Naive thymus-derived CD8-positive, alpha-beta T cell (primary cell): ENCODE data around the gene PPP2R5C. TPM values are rescaled to one million over a fixed set of nuclear protein-coding genes. Genes with fewer than 3 reads are reported as not detected.
A peak's percentile ranks its signal among the peaks of the same experiment; 100 is the strongest.

Source experiments
- ATAC-seq, 2 donors: fragments of 150-1000 bp; cut with Tn5 transposase in 1 of 2; sonication (Bioruptor Pico), chemical (Tn5 transposase) in 1 of 2; 1 replicate in 1 of 2; 2 replicates in 1 of 2; pipeline ENCODE4 v1.10.0; 2021; ENCODE audit warnings: mild to moderate bottlenecking in 2 of 2, moderate library complexity in 2 of 2
- POLR2A ChIA-PET: fragments of 350-600 bp; sonication (Branson Sonifier 250); formaldehyde crosslinking; loops from one replicate; lab custom pipeline; 2021; ENCODE audit warnings: antibody characterized with exemption; lab: Charles Lee
- DNase-seq, 10 donors: peaks; one replicate each; pipeline versions ENCODE4 v3.0.0 to v3.0.0-alpha.2; 2020 to 2022
- H3K27ac Mint-ChIP-seq, 10 donors: one replicate each; pipeline ENCODE4 v1.8.0; 2020 to 2022; ENCODE audit warnings: mild to moderate bottlenecking in 10 of 10, mixed read lengths in 10 of 10, moderate library complexity in 4 of 10, inconsistent platforms in 1 of 10
- H3K27me3 Mint-ChIP-seq, 5 donors: one replicate each; pipeline ENCODE4 v1.8.0; 2021 to 2022; ENCODE audit warnings: mixed read lengths in 5 of 5
- H3K36me3 Mint-ChIP-seq, 3 donors: one replicate each; pipeline ENCODE4 v1.8.0; 2020 to 2022; ENCODE audit warnings: mixed read lengths in 3 of 3, mild to moderate bottlenecking in 2 of 3, inconsistent platforms in 1 of 3
- H3K4me1 Mint-ChIP-seq, 4 donors: one replicate each; pipeline ENCODE4 v1.8.0; 2021 to 2022; ENCODE audit warnings: mixed read lengths in 4 of 4
- H3K4me3 Mint-ChIP-seq, 10 donors: one replicate each; pipeline ENCODE4 v1.8.0; 2020 to 2022; ENCODE audit warnings: mild to moderate bottlenecking in 10 of 10, mixed read lengths in 10 of 10, moderate library complexity in 6 of 10, inconsistent platforms in 1 of 10
- H3K9me3 Mint-ChIP-seq, 9 donors: one replicate each; pipeline ENCODE4 v1.8.0; 2020 to 2022; ENCODE audit warnings: mixed read lengths in 9 of 9, mild to moderate bottlenecking in 3 of 9, inconsistent platforms in 1 of 9, moderate library complexity in 1 of 9
- polyA plus RNA-seq, 3 donors: library from polyadenylated mRNA; unstranded; fragments of 300-500 nt; fragmentation: Illumina TruSeq; gene quantifications; one replicate each; pipeline ENCODE4 v1.2.3, GENCODE V29; 2021
- total RNA-seq, 8 experiments: library from RNA in 2 of 8; stranded (reverse) in 2 of 8; gene quantifications; one replicate each; pipeline ENCODE4 v1.2.3 and lab custom pipeline; 2021 to 2026

The PPP2R5C gene
- total and polyA plus RNA-seq, 5 experiments from 2014 or later = 143 to 418 (median 237) TPM

- H3K27me3 Mint-ChIP-seq = peaks cover 0 to 3% (median 0%) of the 10 kb centered on the region in 5 donors
- H3K9me3 Mint-ChIP-seq = no peaks in the 10 kb centered on the region
- POLR2A ChIA-PET = no interaction called here
- peak in 1 of 2 donors; percentile 25 for ATAC-seq
- H3K4me3 Mint-ChIP-seq = peak overlapping the region in 1 of 10 donors; percentile 65
- peaks cover 10 to 57% (median 36%) of the 10 kb centered on the region in 4 donors for H3K4me1 Mint-ChIP-seq
- no peak for DNase-seq
- peaks cover 0 to 3% (median 0%) of the 10 kb centered on the region in 3 donors for H3K36me3 Mint-ChIP-seq
- H3K27ac Mint-ChIP-seq = peak overlapping the region in 6 of 10 donors; percentile 12 to 72 (median 22)
Measured at GRCh38 chr14:101774006-101774795, 12.7 kb downstream of the PPP2R5C start.

- H3K4me3 Mint-ChIP-seq = no peak overlapping the region
- POLR2A ChIA-PET = no interaction called here
- H3K27ac Mint-ChIP-seq = peak overlapping the region in 3 of 10 donors; percentile 12 to 41 (median 19)
- peaks cover 13 to 59% (median 42%) of the 10 kb centered on the region in 4 donors for H3K4me1 Mint-ChIP-seq
- ATAC-seq = no peak
- H3K27me3 Mint-ChIP-seq = peaks cover 0 to 4% (median 0%) of the 10 kb centered on the region in 5 donors
- peaks cover 0 to 3% (median 0%) of the 10 kb centered on the region in 3 donors for H3K36me3 Mint-ChIP-seq
- no peaks in the 10 kb centered on the region for H3K9me3 Mint-ChIP-seq
- DNase-seq = no peak
Measured at GRCh38 chr14:101774814-101775213, 13.3 kb downstream of the PPP2R5C start.

DNA sequence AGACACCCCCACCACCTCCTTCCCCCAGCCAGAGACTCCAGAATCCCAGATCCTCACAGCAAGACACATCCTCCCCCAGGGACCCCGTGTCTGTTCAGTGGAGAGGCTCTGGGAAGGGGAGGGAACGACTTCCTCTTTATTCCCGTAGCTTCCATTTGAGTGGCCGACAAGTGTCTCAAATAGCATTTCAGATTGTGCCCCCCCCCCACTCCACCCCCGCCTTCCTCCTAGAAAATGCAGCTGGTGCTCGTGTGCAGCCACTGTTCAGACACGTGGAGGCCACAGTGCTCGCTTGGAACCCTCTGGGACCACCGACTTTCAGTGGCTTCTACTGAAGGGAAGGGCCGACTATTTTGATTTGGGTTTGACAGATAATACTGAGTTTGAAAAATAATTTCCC is 14.3 kb downstream of the PPP2R5C start:
- Mint-ChIP-seq H3K9me3 (no peaks in the 10 kb centered on the region), H3K27ac (peak overlapping the region in 2 of 10 donors; percentile 14 to 69), H3K36me3 (peaks cover 0 to 3% (median 0%) of the 10 kb centered on the region in 3 donors), H3K27me3 (peaks cover 0 to 4% (median 0%) of the 10 kb centered on the region in 5 donors), H3K4me1 (peaks cover 13 to 65% (median 50%) of the 10 kb centered on the region in 4 donors), H3K4me3 (peak overlapping the region in 2 of 10 donors; percentile 38 to 39)
- ATAC-seq (no peak), DNase-seq (no peak)
- POLR2A ChIA-PET = no interaction called here

DNA sequence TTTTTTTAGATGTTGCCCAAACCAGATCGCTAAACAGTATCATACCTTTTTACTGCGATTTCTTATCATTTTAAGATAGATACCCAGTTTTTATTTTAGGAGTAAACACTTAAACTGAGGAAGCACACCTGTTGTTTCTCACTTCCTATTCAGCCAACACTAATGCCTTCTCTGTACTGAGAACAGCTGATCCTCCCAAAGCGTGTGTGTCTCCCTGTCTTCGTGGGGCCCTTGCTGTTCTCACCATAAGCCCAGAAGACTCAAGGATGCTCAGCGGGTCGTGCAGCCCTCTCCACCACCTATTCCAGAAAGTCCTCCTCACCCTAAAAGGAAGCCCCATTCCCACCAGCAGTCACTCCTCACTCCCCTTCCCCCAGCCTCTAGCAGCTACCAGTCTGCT is 14.8 kb downstream of the PPP2R5C start:
- POLR2A ChIA-PET = no interaction called here
- ATAC-seq (no peak), DNase-seq (no peak)
- peaks cover 10 to 63% (median 49%) of the 10 kb centered on the region in 4 donors for H3K4me1 Mint-ChIP-seq
- peaks cover 0 to 4% (median 0%) of the 10 kb centered on the region in 5 donors for H3K27me3 Mint-ChIP-seq
- H3K9me3 Mint-ChIP-seq = no peaks in the 10 kb centered on the region
- H3K27ac Mint-ChIP-seq = peak overlapping the region in 4 of 10 donors; percentile 31 to 84 (median 52)
- H3K36me3 Mint-ChIP-seq = peaks cover 0 to 3% (median 0%) of the 10 kb centered on the region in 3 donors
- H3K4me3 Mint-ChIP-seq = peak overlapping the region in 1 of 10 donors; percentile 39

- H3K27ac Mint-ChIP-seq = peak overlapping the region in 4 of 10 donors; percentile 2 to 86 (median 44)
- H3K4me1 Mint-ChIP-seq = peaks cover 8 to 41% (median 36%) of the 10 kb centered on the region in 4 donors
- H3K9me3 Mint-ChIP-seq = no peaks in the 10 kb centered on the region
- peaks cover 0 to 4% (median 0%) of the 10 kb centered on the region in 5 donors for H3K27me3 Mint-ChIP-seq
- DNase-seq (no peak), ATAC-seq (no peak)
- peak overlapping the region; percentile 7 to 86 (median 70) for H3K4me3 Mint-ChIP-seq
- POLR2A ChIA-PET = interaction anchor here (1.1 to 1.5 kb wide), 4 partner anchors 29 to 62 kb away, joined by 3 to 6 read pairs (median 3); no protein-coding TSS in a partner anchor
- H3K36me3 Mint-ChIP-seq = peaks cover 0 to 3% (median 0%) of the 10 kb centered on the region in 3 donors
Measured at GRCh38 chr14:101780390-101780789, 18.9 kb downstream of the PPP2R5C start.

GRCh38 chr14:101780887-101781239 is 19.4 kb downstream of the PPP2R5C start:
- H3K27ac Mint-ChIP-seq = peak overlapping the region in 4 of 10 donors; percentile 9 to 86 (median 64)
- peak overlapping the region; percentile 32 to 86 (median 69) for H3K4me3 Mint-ChIP-seq
- DNase-seq (peak in 1 of 10 donors; percentile 14), ATAC-seq (peak; percentile 50)
- H3K9me3 Mint-ChIP-seq = no peaks in the 10 kb centered on the region
- peaks cover 0 to 4% (median 0%) of the 10 kb centered on the region in 5 donors for H3K27me3 Mint-ChIP-seq
- peaks cover 8 to 40% (median 35%) of the 10 kb centered on the region in 4 donors for H3K4me1 Mint-ChIP-seq
- POLR2A ChIA-PET = interaction anchor here (1.0 to 1.5 kb wide), 6 partner anchors 28 to 62 kb away, joined by 3 to 6 read pairs (median 3); no protein-coding TSS in a partner anchor
- H3K36me3 Mint-ChIP-seq = peaks cover 0 to 3% (median 0%) of the 10 kb centered on the region in 3 donors

DNA sequence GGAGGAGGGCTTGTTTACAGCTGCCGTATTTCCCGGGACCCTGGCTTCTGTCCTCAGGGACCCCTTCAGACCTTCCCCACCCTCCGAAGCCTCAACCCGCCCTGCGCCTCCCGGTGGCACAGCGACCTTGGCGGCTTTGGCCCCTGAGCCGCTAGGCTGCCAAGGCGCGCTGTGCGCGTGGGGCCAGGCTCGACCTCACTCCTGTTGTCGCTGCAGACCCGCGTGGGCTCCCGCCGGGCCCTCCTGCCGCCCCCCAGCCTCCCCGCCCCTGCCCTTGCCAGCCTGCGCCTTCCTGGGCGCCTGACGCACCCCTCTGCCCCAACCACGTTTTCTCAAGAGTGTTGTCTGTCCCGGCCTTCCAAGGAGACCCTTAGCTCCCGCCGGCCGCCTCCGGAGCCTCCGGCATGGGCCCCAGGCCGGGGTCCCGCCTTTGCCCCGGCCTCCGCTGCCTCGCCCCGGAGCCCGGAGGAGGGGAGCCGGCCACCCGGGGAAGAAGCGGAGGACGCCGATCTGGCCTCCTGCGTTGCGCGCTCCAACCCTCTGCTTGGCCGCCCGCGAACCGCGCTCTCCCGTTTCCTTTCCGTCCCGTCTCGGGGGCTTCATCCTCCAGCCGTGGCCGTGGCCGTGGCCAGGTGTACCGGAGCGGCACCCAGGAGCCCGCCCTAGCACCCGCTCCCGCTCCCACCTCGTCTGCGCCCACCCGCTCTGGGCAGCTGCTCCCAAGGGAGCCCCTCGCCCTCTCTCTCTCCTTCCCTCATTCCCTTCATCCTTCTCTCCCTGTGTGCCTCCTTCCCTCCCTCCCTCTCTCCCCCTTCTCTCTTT is 19.9 kb downstream of the PPP2R5C start:
- POLR2A ChIA-PET = interaction anchor here (1.0 to 1.5 kb wide), 6 partner anchors 28 to 61 kb away, joined by 3 to 6 read pairs (median 3); no protein-coding TSS in a partner anchor

DNA sequence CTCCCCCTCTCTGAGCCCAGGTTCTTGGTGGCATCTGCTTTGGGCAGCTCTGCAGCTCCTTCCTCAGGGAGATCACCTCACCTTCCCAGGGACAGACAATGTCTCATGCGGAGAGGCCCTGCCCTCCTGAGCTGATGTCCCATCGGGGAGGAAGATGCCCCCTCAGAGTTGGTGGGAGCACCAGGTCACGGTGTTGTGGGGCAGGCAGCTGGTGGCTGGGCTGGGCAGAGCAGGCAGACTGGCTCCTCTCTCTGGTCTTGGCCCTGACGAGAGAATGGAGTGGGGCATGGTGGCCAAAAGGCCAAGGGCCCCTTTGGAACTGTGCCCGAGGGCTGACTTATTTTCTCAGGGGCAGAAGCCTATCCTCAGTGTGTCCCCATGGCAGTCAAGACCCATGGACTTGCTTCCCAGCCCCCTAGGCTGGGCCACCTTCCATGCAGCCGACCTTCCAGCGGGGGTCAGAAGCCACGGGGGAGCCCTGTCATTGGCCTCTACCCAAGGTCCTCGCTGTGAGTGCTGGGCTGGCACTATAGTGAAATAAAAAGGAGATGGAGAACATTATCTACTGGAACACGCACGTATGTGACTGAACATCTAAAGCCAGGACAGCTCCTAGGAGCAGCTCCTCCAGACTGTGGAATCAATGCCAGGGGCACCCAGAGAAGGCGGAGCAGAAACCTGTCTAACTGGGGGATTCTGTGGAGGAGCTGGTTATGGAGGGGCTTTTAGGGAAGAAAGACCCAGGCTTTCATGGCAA is 21.9 kb downstream of the PPP2R5C start:
- POLR2A ChIA-PET = interaction anchor here (0.6 to 0.9 kb wide), 4 partner anchors 26 to 1136 kb away, joined by 4 to 5 read pairs (median 4); no protein-coding TSS in a partner anchor
- H3K4me1 Mint-ChIP-seq = peaks cover 3 to 31% (median 23%) of the 10 kb centered on the region in 4 donors
- H3K4me3 Mint-ChIP-seq = peak overlapping the region in 9 of 10 donors; percentile 28 to 78 (median 53)

More for the DNA sequence above, 19.9 kb downstream of the PPP2R5C start:
- Mint-ChIP-seq H3K36me3 (peaks cover 0 to 4% (median 0%) of the 10 kb centered on the region in 3 donors), H3K27me3 (peaks cover 0 to 4% (median 0%) of the 10 kb centered on the region in 5 donors), H3K4me1 (peaks cover 6 to 37% (median 31%) of the 10 kb centered on the region in 4 donors), H3K4me3 (peak overlapping the region; percentile 50 to 86 (median 69)), H3K9me3 (no peaks in the 10 kb centered on the region), H3K27ac (peak overlapping the region in 2 of 10 donors; percentile 49 to 70)
- DNase-seq = peak in 8 of 10 donors; percentile 16 to 64 (median 32)
- peak; percentile 74 to 81 for ATAC-seq

GRCh38 chr14:101784631-101785030 is 23.1 kb downstream of the PPP2R5C start:
- no peak for ATAC-seq
- no peaks in the 10 kb centered on the region for H3K27me3 Mint-ChIP-seq
- H3K36me3 Mint-ChIP-seq = peaks cover 0 to 11% (median 1%) of the 10 kb centered on the region in 3 donors
- H3K4me3 Mint-ChIP-seq = no peak overlapping the region
- peak overlapping the region in 3 of 10 donors; percentile 31 to 52 (median 43) for H3K27ac Mint-ChIP-seq
- no peaks in the 10 kb centered on the region for H3K9me3 Mint-ChIP-seq
- H3K4me1 Mint-ChIP-seq = peaks cover 3 to 20% (median 19%) of the 10 kb centered on the region in 4 donors
- DNase-seq = no peak
- POLR2A ChIA-PET = interaction anchor here (0.6 to 1.2 kb wide), 2 partner anchors 12 to 34 kb away, joined by 3 read pairs; no protein-coding TSS in a partner anchor

More for the DNA sequence above, 21.9 kb downstream of the PPP2R5C start:
- DNase-seq (no peak), ATAC-seq (no peak)
- peaks cover 0 to 4% (median 0%) of the 10 kb centered on the region in 5 donors for H3K27me3 Mint-ChIP-seq
- no peaks in the 10 kb centered on the region for H3K9me3 Mint-ChIP-seq
- H3K36me3 Mint-ChIP-seq = peaks cover 0 to 11% (median 1%) of the 10 kb centered on the region in 3 donors
- peak overlapping the region in 6 of 10 donors; percentile 24 to 76 (median 58) for H3K27ac Mint-ChIP-seq

DNA sequence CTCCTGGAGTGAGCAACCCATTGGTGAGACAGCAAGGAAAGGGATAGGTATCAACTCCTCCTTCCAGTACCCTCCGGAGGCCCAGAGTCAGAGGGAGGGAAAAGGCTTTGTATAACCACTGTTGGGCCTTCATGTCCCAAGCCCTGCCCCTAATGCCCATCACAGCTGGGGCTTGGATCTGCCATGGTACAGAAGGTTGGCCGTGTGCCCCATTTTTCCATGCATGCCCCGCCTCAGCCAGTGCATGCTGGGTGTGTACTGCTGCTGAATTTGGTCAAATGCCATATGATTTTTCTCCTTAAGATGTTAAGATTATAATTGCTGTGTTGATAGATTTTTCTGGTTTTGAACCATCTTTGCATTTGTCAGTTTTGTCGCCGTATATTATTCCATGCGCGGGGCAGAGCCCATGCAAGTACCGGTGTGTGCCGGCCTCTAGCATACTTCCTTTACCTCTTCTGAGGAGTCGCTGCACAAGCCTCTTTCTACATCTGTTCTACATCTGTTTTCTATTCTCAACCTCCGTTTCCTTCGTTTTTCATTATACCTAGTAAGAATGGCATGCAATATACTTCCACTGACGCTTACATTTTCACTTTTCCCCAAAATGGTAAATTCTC is 26.6 kb downstream of the PPP2R5C start:
- peaks cover 11 to 29% (median 23%) of the 10 kb centered on the region in 4 donors for H3K4me1 Mint-ChIP-seq

GRCh38 chr14:101789222-101789621 is 27.7 kb downstream of the PPP2R5C start:
- ATAC-seq = no peak
- Mint-ChIP-seq H3K36me3 (peaks cover 0 to 11% (median 5%) of the 10 kb centered on the region in 3 donors), H3K4me1 (peaks cover 15 to 30% (median 26%) of the 10 kb centered on the region in 4 donors), H3K27ac (peak overlapping the region in 3 of 10 donors; percentile 1 to 45 (median 34)), H3K27me3 (no peaks in the 10 kb centered on the region), H3K4me3 (no peak overlapping the region), H3K9me3 (peaks cover 0 to 8% (median 0%) of the 10 kb centered on the region in 9 donors)
- POLR2A ChIA-PET = no interaction called here
- DNase-seq = no peak

More for the DNA sequence above, 26.6 kb downstream of the PPP2R5C start:
- POLR2A ChIA-PET = interaction anchor here (0.6 to 1.3 kb wide), 4 partner anchors 9 to 133 kb away, joined by 3 to 5 read pairs (median 3); no protein-coding TSS in a partner anchor
- Mint-ChIP-seq H3K9me3 (no peaks in the 10 kb centered on the region), H3K4me3 (no peak overlapping the region), H3K27ac (no peak overlapping the region), H3K36me3 (peaks cover 0 to 11% (median 1%) of the 10 kb centered on the region in 3 donors), H3K27me3 (no peaks in the 10 kb centered on the region)
- no peak for ATAC-seq
- DNase-seq = no peak
